Thyroid gland (tissue), 4 donors: ENCODE data around the gene NEDD4L. TPM values are rescaled to one million over a fixed set of nuclear protein-coding genes. Genes with fewer than 3 reads are reported as not detected.

Experiments
- DNase-seq, 2 donors: peaks; one replicate each; pipeline ENCODE4 v3.0.0-alpha.2; 2019
- H3K27ac ChIP-seq, 3 donors: fragments of 200-600 bp; sonication (generic); 1 replicate in 2 of 3; 2 replicates in 1 of 3; pipeline ENCODE4 v1.5.1; 2016 to 2019; ENCODE audit warnings: mild to moderate bottlenecking in 1 of 3, moderate library complexity in 1 of 3
- H3K27me3 ChIP-seq: fragments of 200-600 bp; sonication (generic); one replicate; pipeline ENCODE4 v1.5.1; 2019
- H3K36me3 ChIP-seq, 2 donors: fragments of 200-600 bp; sonication (generic); one replicate each; pipeline ENCODE4 v1.5.1; 2016 to 2019
- H3K4me1 ChIP-seq, 2 donors: fragments of 200-600 bp; sonication (generic); one replicate each; pipeline ENCODE4 v1.5.1; 2017 to 2019
- H3K4me3 ChIP-seq, 3 donors: fragments of 200-600 bp; sonication (generic); replicated peaks in 1 of 3; 1 replicate in 2 of 3; 2 replicates in 1 of 3; pipeline ENCODE4 v1.5.1; 2016; ENCODE audit warnings: mild to moderate bottlenecking in 1 of 3
- H3K9me3 ChIP-seq: fragments of 200-600 bp; sonication (generic); one replicate; pipeline ENCODE4 v1.5.1; 2017
- CTCF ChIP-seq, 6 experiments: fragments of 200-600 bp in 3 of 6; fragments of 450-650 bp in 3 of 6; sonication (generic) in 3 of 6; IDR thresholded peaks; one replicate each; pipeline ENCODE4 v1.5.1; 2016 to 2019; ENCODE audit warnings: antibody characterized with exemption in 6 of 6, mild to moderate bottlenecking in 2 of 6, inconsistent platforms in 1 of 6, moderate library complexity in 1 of 6
- POLR2A ChIP-seq, 2 donors: fragments of 450-650 bp; IDR thresholded peaks; one replicate each; pipeline ENCODE4 v1.6.1; 2017; ENCODE audit warnings: antibody characterized with exemption in 2 of 2, mild to moderate bottlenecking in 2 of 2, moderate library complexity in 1 of 2
- WGBS, 2 donors: methylation state at CpG; one replicate each; pipeline ENCODE4 v1.1.5; 2017; 5-methylcytosine and 5-hydroxymethylcytosine counted together
- intact Hi-C: fragments of 100-400 bp; cut with DNase I; formaldehyde crosslinking; loops from one replicate; pipeline ENCODE4 v1.15.1; 2023
- total RNA-seq, 4 donors: library from RNA; depleted of rRNA; stranded (reverse); fragments of >200 nt; gene quantifications; one replicate each; pipeline ENCODE4 v1.2.3, GENCODE V29; 2016

NEDD4L gene
- total RNA-seq, 4 donors from 2014 or later, result 61.5 to 105 (median 78.0) TPM

GRCh38 chr18:58419587-58420199, 375.7 kb downstream of the NEDD4L start:
- 63 to 67% methylated on average over 4 of the region's 4 CpGs for WGBS, 2 donors

GRCh38 chr18:58426611-58427010, 382.6 kb downstream of the NEDD4L start:
- Histone ChIP-seq H3K36me3 (no peaks in the 10 kb centered on the region), H3K4me3 (no peak overlapping the region), H3K27me3 (no peaks in the 10 kb centered on the region), H3K9me3 (no peaks in the 10 kb centered on the region), H3K27ac (no peak overlapping the region), H3K4me1 (no peaks in the 10 kb centered on the region)
- no peak for TF ChIP-seq CTCF (IDR thresholded peaks at IDR 0.05)
- no peak for TF ChIP-seq POLR2A (IDR thresholded peaks at IDR 0.05)
- intact Hi-C loops, result no loop called here
- DNase-seq, result no peak
- WGBS, 2 donors, result 77 to 96% methylated on average over 3 to 4 of the region's 4 CpGs

More at GRCh38 chr18:58419587-58420199, 375.7 kb downstream of the NEDD4L start:
- intact Hi-C loops, result no loop called here
- no peak overlapping the region for H3K4me3 ChIP-seq
- H3K36me3 ChIP-seq, result no peaks in the 10 kb centered on the region
- no peak for DNase-seq
- H3K4me1 ChIP-seq, result peaks cover 0 to 10% of the 10 kb centered on the region in 2 donors
- TF ChIP-seq CTCF (IDR thresholded peaks at IDR 0.05) (no peak), POLR2A (IDR thresholded peaks at IDR 0.05) (no peak)
- no peaks in the 10 kb centered on the region for H3K27me3 ChIP-seq
- H3K27ac ChIP-seq, result no peak overlapping the region
- H3K9me3 ChIP-seq, result no peaks in the 10 kb centered on the region

- Histone ChIP-seq H3K9me3 (no peaks in the 10 kb centered on the region), H3K27me3 (no peaks in the 10 kb centered on the region), H3K4me3 (no peak overlapping the region), H3K4me1 (no peaks in the 10 kb centered on the region), H3K36me3 (no peaks in the 10 kb centered on the region), H3K27ac (no peak overlapping the region)
- WGBS, 2 donors, result 74 to 77% methylated on average over 5 of the region's 5 CpGs
- no peak for TF ChIP-seq CTCF (IDR thresholded peaks at IDR 0.05)
- TF ChIP-seq POLR2A (IDR thresholded peaks at IDR 0.05), result no peak
- DNase-seq, result no peak
- intact Hi-C loops, result no loop called here
Measured at GRCh38 chr18:58427321-58427720, 383.3 kb downstream of the NEDD4L start.

GRCh38 chr18:58429442-58429841, 385.4 kb downstream of the NEDD4L start:
- 59 to 73% methylated on average over 6 of the region's 6 CpGs for WGBS, 2 donors
- no peaks in the 10 kb centered on the region for H3K36me3 ChIP-seq
- H3K4me3 ChIP-seq, result no peak overlapping the region
- intact Hi-C loops, result no loop called here
- TF ChIP-seq POLR2A (IDR thresholded peaks at IDR 0.05) (no peak), CTCF (IDR thresholded peaks at IDR 0.05) (no peak)
- DNase-seq, result no peak
- H3K27ac ChIP-seq, result no peak overlapping the region
- H3K4me1 ChIP-seq, result no peaks in the 10 kb centered on the region
- H3K27me3 ChIP-seq, result no peaks in the 10 kb centered on the region
- H3K9me3 ChIP-seq, result no peaks in the 10 kb centered on the region

GRCh38 chr18:58431215-58431614, 387.2 kb downstream of the NEDD4L start:
- no peaks in the 10 kb centered on the region for H3K4me1 ChIP-seq
- no peaks in the 10 kb centered on the region for H3K36me3 ChIP-seq
- no peaks in the 10 kb centered on the region for H3K9me3 ChIP-seq
- DNase-seq, result no peak
- H3K27ac ChIP-seq, result no peak overlapping the region
- TF ChIP-seq POLR2A (IDR thresholded peaks at IDR 0.05), result no peak
- no peak for TF ChIP-seq CTCF (IDR thresholded peaks at IDR 0.05)
- intact Hi-C loops, result no loop called here
- WGBS, 2 donors, result 61 to 82% methylated on average over 5 of the region's 5 CpGs
- no peak overlapping the region for H3K4me3 ChIP-seq
- no peaks in the 10 kb centered on the region for H3K27me3 ChIP-seq
